Measurements from ENCODE around the gene ETV6. TPM values are rescaled to one million over a fixed set of nuclear protein-coding genes. Genes with fewer than 3 reads are reported as not detected.

Gene ETV6
- 17.2 TPM for total RNA-seq (2021; ENCODE audit: unreplicated experiment)
- 3.1 TPM for polyA plus RNA-seq (2012; ENCODE audit: insufficient read length)
- percentile 67 among the genes with signal in this experiment for Bru-seq, nascent RNA
- BruChase-seq, experiment 1, labeled RNA remaining after a 2-hour chase: percentile 60 among the genes with signal in this experiment
- BruChase-seq, experiment 2, labeled RNA remaining after a 6-hour chase: percentile 64 among the genes with signal in this experiment
- long read RNA-seq, full-length matches to known transcripts: 19 of 34 reads
- long read RNA-seq, partial matches to known transcripts: 2 of 34 reads
- long read RNA-seq, other reads (novel, unspliced or antisense): 13 of 34 reads

- H3K27me3 ChIP-seq (ENCODE audit: control insufficient read depth, insufficient read depth, low read length): no peaks in the 10 kb centered on the region
- POLR2A ChIA-PET: no interaction called here
- peak; percentile 28 for DNase-seq (ENCODE audit: low read depth, low spot score)
Observed at GRCh38 chr12:11649413-11650285, at the start of gene ETV6. Gene ETV6 (plus strand): TSS chr12:11649674. CDS start chr12:11650128, 454 bp downstream.

GRCh38 chr12:11600199-11600598, 49.3 kb upstream of the ETV6 start:
- POLR2A ChIA-PET: interaction anchor here (0.6 kb wide), 1 partner anchor 1105 kb away, joined by 10 read pairs; no protein-coding TSS in a partner anchor
- no peaks in the 10 kb centered on the region for H3K4me1 ChIP-seq (ENCODE audit: control insufficient read depth, insufficient read depth, low read length)
- intact Hi-C loops (cut with micrococcal nuclease; ENCODE audit: unreplicated experiment): no loop called here
- no TSS peak for BruUV-seq (replicated peaks)
- H3K36me3 ChIP-seq (ENCODE audit: control insufficient read depth, insufficient read depth, low read length): no peaks in the 10 kb centered on the region
- CTCF ChIA-PET: no interaction called here
- in situ Hi-C loops (cut with HindIII; ENCODE audit: low pct_unique_long_range_greater_than_20kb, low sequenced_read_pairs): no loop called here
- no peak overlapping the region for H3K27ac ChIP-seq (ENCODE audit: low read length)
- H3K4me3 ChIP-seq (ENCODE audit: low read depth in 2 of 2, low read length in 2 of 2): no peak overlapping the region
- DNase-seq (ENCODE audit: low read depth, low spot score): no peak
- H3K9me3 ChIP-seq (ENCODE audit: control insufficient read depth, insufficient read depth, low read depth, low read length): no peaks in the 10 kb centered on the region
- ATAC-seq: no peak
- no peak for TF ChIP-seq SIN3A (IDR thresholded peaks at IDR 0.05; ENCODE audit: borderline replicate concordance, insufficient read depth, low read depth, low read length)
- TF ChIP-seq POLR2AphosphoS5 (IDR thresholded peaks at IDR 0.05; ENCODE audit: low read depth, low read length): no peak
- TF ChIP-seq CTCF (IDR thresholded peaks at IDR 0.05): no peak
- H3K27me3 ChIP-seq (ENCODE audit: control insufficient read depth, insufficient read depth, low read length): no peaks in the 10 kb centered on the region

More at GRCh38 chr12:11649413-11650285, at the start of gene ETV6:
- in situ Hi-C loops (cut with HindIII; ENCODE audit: low pct_unique_long_range_greater_than_20kb, low sequenced_read_pairs): no loop called here
- CTCF ChIA-PET: no interaction called here
- TF ChIP-seq TCF7L2 (IDR thresholded peaks at IDR 0.05; ENCODE audit: low read depth, low read length): no peak
- no peak for TF ChIP-seq SIN3A (IDR thresholded peaks at IDR 0.05; ENCODE audit: borderline replicate concordance, insufficient read depth, low read depth, low read length)
- TF ChIP-seq POLR2AphosphoS5 (IDR thresholded peaks at IDR 0.05; ENCODE audit: low read depth, low read length): no peak; the same call in 1 of the 2 replicates
- TF ChIP-seq CTCF (IDR thresholded peaks at IDR 0.05): no peak
- TF ChIP-seq, protein P1, sequence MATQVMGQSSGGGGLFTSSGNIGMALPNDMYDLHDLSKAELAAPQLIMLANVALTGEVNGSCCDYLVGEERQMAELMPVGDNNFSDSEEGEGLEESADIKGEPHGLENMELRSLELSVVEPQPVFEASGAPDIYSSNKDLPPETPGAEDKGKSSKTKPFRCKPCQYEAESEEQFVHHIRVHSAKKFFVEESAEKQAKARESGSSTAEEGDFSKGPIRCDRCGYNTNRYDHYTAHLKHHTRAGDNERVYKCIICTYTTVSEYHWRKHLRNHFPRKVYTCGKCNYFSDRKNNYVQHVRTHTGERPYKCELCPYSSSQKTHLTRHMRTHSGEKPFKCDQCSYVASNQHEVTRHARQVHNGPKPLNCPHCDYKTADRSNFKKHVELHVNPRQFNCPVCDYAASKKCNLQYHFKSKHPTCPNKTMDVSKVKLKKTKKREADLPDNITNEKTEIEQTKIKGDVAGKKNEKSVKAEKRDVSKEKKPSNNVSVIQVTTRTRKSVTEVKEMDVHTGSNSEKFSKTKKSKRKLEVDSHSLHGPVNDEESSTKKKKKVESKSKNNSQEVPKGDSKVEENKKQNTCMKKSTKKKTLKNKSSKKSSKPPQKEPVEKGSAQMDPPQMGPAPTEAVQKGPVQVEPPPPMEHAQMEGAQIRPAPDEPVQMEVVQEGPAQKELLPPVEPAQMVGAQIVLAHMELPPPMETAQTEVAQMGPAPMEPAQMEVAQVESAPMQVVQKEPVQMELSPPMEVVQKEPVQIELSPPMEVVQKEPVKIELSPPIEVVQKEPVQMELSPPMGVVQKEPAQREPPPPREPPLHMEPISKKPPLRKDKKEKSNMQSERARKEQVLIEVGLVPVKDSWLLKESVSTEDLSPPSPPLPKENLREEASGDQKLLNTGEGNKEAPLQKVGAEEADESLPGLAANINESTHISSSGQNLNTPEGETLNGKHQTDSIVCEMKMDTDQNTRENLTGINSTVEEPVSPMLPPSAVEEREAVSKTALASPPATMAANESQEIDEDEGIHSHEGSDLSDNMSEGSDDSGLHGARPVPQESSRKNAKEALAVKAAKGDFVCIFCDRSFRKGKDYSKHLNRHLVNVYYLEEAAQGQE (IDR thresholded peaks at IDR 0.05; ENCODE audit: insufficient read depth in 1 of 2, low read depth in 2 of 2, low read length in 1 of 2): no peak
- H3K4me3 ChIP-seq (ENCODE audit: low read depth in 2 of 2, low read length in 2 of 2): peak within 1 kb of the TSS; percentile 67 to 80
- H3K9me3 ChIP-seq (ENCODE audit: control insufficient read depth, insufficient read depth, low read depth, low read length): no peaks in the 10 kb centered on the region
- H3K36me3 ChIP-seq (ENCODE audit: control insufficient read depth, insufficient read depth, low read length): peaks cover 2% of the 10 kb centered on the region; the same call in 1 of the 2 replicates
- ATAC-seq: peak; percentile 73
- no TSS peak for BruUV-seq (replicated peaks)
- peak within 1 kb of the TSS; percentile 96 for H3K27ac ChIP-seq (ENCODE audit: low read length)
- peaks cover 13% of the 10 kb centered on the region; the same call in 1 of the 2 replicates for H3K4me1 ChIP-seq (ENCODE audit: control insufficient read depth, insufficient read depth, low read length)
- intact Hi-C loops (cut with micrococcal nuclease; ENCODE audit: unreplicated experiment): no loop called here

All from Panc1 (cell line).